Stimulated activated CD4-positive, alpha-beta T cell treated with anti-CD3 and anti-CD28 coated beads, TNF-alpha, amount 100 ng/mL, for 1 hour (primary cell): ENCODE results near the gene DOCK4.

Experiments
- DNase-seq, 3 donors: peaks; one replicate each; pipeline ENCODE4 v3.0.0-alpha.2; 2020; ENCODE audit warnings: low read depth in 3 of 3, low spot score in 1 of 3

DOCK4 gene

DNA sequence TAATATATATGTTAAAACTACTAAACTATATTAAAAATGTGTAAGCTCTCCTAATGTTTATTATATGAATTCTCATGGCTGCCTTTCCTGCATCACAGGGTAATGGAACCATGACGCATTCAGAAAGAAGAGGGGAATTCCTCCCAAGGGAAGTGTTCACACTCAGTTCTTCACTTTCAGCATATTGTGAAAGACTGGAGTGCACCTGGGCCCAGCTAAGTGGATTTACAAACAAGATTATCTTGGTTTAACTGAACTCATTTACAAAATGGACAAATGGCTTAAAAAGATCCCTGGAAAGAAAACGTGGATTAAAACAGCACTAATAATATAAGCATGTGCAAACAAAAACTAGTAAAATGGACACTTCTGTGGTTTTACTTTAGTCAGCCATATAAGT, 149.8 kb downstream of the DOCK4 start:
- no peak for DNase-seq

- no peak for DNase-seq
These were observed 152.5 kb downstream of the DOCK4 start for GRCh38 chr7:112053737-112054069.

DNA sequence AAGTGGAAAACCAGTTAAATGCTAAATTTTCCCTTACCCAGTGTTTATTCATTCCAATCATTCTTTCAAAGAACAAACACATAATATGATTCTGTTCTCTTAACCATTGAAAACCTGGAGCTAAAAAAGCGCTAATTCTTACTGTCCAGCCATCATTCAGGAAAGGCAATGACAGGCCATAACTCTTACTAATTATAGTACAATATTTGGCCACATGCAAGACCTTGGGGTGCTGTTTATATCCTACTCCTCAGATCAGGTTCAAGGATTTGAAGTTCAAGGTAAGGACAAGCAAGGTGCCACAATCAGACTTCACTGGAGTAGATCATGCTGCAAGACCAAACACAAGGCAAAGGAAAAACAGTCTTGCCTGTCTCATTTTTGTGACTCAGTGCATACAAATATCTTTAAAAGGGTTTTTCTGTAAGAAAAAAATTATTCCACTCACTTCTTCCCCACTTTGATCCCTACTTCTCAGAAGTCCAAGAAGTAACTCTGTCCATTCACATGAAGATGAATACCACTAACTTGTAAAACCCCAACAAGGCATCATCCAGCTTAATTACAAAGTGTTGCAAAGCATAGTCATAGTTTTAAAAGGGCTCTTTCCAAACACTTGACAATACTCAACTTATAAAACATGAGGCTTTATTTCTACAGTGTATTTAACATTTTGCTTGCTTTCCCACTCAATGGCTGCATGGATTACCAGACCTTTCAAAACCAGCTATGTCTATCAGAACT, 153.0 kb downstream of the DOCK4 start:
- no peak for DNase-seq

- no peak for DNase-seq
These were observed 153.7 kb downstream of the DOCK4 start for GRCh38 chr7:112052498-112052897.

- no peak for DNase-seq
These were observed 155.8 kb downstream of the DOCK4 start for GRCh38 chr7:112050250-112050881.

DNA sequence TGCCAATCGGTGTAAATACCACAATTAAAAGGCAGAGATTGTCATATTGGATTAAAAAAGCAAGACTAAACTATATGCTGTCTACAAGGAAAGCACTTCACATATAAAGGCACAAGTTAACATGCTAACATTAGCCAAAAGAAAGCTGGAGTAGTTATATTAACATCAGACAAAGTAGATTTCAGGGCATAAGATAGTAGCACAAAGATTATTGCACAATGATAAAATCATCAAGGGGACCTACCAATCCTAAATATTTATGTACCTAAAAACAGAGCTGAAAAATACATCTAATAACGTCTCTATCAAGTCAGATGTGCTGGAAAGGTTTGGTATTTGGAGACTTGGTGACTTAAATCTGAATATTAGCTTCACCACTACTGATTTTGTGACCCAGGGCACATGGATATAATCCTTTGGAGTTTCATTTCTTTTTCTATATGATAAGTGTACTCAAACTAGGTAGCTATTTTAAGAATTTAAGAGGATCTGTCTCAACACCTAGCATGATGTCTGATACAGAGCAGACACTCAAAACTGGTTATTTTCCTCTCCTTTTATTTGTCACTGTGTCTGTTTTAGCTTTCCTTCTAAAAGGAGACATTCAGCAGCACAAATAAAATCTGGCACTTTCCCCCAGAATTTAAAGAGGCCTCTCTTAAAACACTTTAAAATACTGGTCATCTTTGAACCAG, 156.5 kb downstream of the DOCK4 start:
- DNase-seq, result no peak

DNA sequence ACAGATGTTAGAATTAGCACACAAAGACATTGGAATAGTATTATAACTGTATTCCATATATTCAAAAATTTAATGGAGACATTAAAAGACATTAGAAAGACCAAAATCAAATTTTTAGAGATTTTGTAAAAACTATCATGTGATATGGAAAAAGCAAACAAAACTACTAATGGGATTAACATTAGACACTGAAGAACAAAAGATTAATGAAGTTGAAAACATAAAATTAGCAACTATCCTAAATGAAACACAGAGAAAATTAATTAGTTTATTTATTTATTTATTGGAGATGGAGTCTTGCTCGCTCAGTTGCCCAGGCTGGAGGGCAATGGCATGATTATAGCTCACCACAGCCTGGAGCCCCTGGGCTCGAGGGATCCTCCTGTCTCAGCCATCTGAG, 158.8 kb downstream of the DOCK4 start:
- DNase-seq, result no peak

DNA sequence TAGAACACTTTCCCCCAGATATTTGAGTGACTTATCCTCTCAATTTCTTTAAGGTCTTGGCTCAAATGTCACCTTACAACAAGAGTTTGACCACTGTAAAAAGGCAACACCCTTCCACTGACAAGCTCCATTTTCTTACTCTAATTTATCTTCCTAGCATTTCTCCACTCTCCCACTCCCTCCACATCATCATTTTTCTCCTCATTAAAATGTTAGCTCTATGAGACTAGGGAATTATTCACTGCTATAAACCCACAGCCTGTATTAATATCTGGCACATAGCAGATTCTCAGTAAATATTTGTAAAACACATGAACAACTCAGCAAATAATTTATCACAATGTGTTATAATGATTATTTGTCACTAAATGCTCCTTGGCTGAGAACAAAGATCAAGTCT, 161.0 kb downstream of the DOCK4 start:
- no peak for DNase-seq

GRCh38 chr7:112042631-112043030, 163.6 kb downstream of the DOCK4 start:
- DNase-seq, result no peak

DNA sequence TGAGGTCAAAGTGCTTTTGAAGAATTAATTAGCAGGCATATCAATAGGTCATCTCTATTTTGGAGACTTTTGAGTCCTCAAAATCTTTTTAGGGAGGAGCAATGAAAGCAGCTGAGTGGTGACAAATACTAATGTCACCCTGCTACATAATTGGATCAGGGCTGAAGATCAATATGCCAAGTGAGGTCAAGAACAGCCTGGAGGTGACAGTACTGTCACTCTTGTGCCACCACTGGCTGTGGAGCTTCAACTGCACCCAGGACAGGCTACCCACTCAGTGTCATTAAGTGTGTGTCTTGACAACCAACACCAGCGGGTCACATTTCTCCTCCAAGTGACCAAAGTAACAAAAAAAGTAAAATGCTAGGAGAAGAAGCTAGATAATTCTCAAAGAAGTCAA, 167.8 kb downstream of the DOCK4 start:
- DNase-seq, result no peak

DNA sequence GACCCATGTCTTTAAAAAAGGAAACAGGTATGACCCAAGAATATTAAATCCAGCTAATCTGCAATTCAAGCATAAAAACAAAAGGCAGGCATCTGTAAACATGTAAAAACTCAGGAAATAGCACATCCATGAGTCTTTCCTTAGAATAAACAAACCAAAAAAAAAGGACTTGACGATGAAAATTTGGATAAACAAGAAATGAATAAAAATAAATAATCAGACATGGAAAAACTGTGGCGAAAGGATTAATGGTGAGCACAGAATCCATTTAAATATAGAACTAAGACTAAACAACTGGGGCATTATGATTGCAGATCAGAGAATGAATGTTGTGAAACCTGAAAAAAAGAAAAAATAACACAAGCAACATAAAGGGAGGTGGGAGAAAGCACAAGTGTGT, 170.1 kb downstream of the DOCK4 start:
- no peak for DNase-seq

- no peak for DNase-seq
These were observed 174.5 kb downstream of the DOCK4 start for GRCh38 chr7:112031689-112032088.

DNA sequence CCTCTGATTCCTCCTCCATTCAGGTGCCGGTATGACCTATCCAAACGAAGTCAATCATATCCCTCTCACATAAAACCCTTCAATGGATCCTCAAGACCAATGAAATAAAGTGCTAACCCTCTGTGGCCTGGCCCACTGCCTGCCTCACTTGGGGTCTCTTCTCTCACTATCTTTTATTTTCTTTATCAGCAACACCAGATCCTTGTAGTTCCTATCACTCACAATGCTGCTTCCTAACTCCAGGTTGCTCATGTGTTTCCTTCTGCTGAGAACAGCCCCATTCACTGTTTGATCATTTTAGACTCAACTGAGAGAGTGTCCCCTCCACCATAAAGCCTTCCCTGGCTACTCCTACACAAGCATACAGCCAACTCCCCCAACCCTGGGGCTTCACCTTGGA, 180.6 kb downstream of the DOCK4 start:
- DNase-seq, result no peak

- no peak for DNase-seq
These were observed 182.4 kb downstream of the DOCK4 start for GRCh38 chr7:112023786-112024185.

DNA sequence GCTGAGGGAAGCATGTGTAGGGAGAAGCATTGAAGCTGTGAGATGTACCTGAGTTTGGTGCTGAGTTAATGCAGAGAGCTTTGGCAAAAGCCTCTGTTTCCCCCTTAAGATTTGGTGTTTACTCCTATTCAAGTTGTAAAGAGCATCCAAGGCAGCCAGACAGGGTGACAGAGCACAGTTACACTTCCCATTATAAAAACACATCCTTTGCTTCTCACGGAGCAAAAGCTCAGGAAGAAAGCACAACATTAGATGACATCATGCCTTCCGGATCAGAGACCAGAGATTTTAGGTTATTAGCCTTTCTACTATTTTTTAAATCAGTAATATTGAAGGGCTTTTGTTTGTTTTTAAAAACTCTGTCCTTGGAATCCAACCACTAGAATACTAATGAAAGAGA, 182.9 kb downstream of the DOCK4 start:
- DNase-seq, result no peak

DNA sequence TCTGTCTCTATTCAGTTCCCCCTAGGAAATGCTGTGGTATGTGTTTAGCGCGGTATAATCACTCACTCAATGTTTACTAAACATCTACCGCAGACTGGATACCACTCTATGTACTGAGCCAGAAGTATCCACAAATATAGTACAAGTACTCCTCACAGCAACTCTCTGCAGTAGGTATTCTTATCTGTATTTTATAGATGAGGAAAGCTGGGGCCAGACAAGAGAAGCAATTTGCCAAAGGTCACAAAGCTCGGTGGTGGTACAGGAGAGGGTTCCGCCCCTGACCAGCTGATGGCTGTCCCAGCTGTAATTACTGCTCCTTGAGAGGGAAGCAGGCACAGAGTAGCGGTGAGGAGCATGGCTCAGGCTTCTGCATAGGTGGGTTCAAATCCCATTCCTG, 184.1 kb downstream of the DOCK4 start:
- no peak for DNase-seq

DNA sequence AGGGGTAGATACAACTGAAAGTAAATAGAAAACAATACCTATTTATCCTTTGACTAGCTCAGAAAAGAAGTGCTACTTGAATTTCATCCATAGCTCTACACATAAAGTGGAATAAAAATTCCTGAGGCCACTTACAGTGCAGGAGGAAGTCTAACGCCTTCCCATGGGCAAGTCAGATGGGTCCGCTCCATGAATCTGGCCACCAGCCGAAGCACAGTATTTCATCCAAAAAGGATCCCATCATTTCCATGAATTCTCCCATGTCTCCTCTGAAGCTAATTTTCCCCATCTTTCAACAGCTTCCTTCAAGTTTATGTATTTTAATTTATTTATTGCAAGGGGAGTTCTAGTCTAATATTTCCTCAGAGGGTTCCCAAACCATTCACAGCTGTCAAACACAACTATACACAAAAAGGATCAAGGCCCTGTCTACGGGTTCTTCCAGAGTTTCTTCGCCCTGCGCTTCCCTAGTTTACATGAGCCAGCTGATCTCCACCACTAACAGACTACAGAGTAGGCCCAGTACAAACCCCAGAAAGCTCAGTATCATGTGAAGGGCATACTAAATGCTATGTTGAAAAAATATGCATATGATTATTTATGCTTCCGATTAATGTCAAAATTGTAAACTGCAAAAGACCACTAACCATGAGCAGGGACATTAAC, 184.7 kb downstream of the DOCK4 start:
- no peak for DNase-seq

DNA sequence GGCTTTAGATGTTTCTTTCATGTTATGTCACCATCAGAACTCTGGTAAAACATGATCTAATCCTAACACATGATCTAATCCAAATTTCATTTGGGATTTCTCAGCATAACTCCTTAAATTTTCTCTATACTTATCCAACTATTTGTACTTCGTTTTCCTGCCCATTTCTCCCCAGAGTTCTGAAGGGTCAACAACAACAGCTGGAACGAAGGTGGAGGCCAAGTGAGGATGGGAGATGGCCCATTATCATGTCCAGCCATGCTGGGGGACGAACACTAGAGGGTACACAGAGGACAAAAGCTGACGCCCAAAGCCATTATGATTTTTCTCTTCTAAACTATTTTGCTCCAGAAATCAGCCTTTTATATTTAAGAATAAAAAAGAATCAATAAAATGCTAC, 185.4 kb downstream of the DOCK4 start:
- no peak for DNase-seq

DNA sequence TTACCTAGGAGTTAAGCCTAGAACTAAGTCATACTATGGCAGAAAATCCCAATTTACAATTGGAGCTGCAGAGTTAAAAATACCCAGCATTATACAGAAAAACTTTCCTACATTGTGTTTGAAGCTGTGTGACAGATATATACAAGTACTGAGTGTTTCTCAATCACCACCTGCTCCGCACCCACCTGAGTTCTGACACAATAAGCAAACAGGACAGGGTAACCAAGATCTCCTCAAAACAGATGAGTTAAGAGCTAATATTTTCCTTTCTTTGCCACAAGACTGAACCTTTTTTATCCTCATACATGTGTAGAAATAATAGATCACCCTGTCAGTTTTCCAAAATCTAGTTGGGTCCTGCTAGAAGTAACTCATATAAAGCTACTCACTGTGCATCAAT, 186.3 kb downstream of the DOCK4 start:
- no peak for DNase-seq

- DNase-seq, result no peak
These were observed 187.7 kb downstream of the DOCK4 start for GRCh38 chr7:112018305-112019030.

DNA sequence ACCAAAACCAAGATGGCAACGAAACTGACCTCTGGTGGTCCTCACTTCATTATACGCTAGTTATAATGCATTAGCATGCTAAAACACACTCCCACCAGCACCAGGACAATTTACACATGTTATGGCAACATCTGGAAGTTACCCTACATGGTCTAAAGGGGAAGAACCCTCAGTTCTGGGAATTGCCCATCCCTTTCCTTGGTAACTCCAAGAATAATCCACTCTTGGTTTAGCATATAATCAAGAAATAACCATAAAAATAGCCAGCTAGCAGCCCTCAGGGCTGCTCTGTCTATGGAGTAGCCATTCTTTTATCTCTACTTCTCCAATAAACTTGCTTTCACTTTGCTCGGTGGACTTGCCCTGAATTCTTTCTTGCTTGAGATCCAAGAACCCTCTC, 191.1 kb downstream of the DOCK4 start:
- DNase-seq, result no peak
